Esophagus squamous epithelium (tissue), 4 donors: ENCODE results near the gene FCN1.

Source experiments
- POLR2A ChIP-seq, 4 donors: fragments of 450-650 bp; IDR thresholded peaks; one replicate each; pipeline ENCODE4 v1.6.1; 2017; ENCODE audit warnings: antibody characterized with exemption in 4 of 4, mild to moderate bottlenecking in 4 of 4, moderate library complexity in 3 of 4
- TF ChIP-seq, protein P1 (sequence below), 6 experiments: fragments of 450-650 bp in 4 of 6; fragments of 200-600 bp in 2 of 6; sonication (generic) in 2 of 6; IDR thresholded peaks; one replicate each; pipeline ENCODE4 v1.5.1; 2016 to 2019; ENCODE audit warnings: antibody characterized with exemption in 6 of 6, mild to moderate bottlenecking in 4 of 6, moderate library complexity in 4 of 6

DNA sequence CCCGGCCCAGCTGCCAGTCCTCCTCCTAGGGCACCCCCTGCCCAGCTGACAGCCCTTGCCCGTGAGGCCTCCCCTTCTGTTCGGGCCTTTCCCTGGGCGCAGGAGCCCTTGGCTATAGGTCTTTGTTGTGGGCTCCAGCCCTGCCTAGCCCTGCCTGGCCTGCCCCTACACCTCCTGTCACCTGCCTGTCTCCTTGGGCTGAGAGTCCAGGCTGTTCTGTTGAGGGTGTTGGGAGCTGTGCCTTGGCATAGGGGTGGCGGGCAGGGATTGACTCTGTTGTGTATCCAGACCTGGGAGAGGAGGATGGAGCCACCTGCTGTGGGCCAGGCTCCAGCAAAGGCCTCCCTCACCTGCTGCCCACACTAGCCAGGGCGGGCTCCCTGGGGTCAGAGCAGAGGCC is 25.5 kb downstream of the FCN1 start:
- TF ChIP-seq, protein P1, sequence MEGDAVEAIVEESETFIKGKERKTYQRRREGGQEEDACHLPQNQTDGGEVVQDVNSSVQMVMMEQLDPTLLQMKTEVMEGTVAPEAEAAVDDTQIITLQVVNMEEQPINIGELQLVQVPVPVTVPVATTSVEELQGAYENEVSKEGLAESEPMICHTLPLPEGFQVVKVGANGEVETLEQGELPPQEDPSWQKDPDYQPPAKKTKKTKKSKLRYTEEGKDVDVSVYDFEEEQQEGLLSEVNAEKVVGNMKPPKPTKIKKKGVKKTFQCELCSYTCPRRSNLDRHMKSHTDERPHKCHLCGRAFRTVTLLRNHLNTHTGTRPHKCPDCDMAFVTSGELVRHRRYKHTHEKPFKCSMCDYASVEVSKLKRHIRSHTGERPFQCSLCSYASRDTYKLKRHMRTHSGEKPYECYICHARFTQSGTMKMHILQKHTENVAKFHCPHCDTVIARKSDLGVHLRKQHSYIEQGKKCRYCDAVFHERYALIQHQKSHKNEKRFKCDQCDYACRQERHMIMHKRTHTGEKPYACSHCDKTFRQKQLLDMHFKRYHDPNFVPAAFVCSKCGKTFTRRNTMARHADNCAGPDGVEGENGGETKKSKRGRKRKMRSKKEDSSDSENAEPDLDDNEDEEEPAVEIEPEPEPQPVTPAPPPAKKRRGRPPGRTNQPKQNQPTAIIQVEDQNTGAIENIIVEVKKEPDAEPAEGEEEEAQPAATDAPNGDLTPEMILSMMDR (IDR thresholded peaks at IDR 0.05) = no peak
- TF ChIP-seq POLR2A (IDR thresholded peaks at IDR 0.05) = no peak
